Mesenchymal stem cell (in vitro differentiated cells and primary cell): Measurements from ENCODE around the gene TMSB15B.
"Not testable (repeated sequence)": the region's sequence is repeated elsewhere in the genome, so short reads cannot be mapped to it uniquely, and the experiment has no call there.

ENCODE experiments used
- DNase-seq: peaks from one replicate; pipeline ENCODE4 v3.0.0-alpha.2; 2013
- H2AFZ ChIP-seq: one replicate; pipeline ENCODE4 v1.6.1; 2013; ENCODE audit warnings: low read depth, mild to moderate bottlenecking, control low read depth, inconsistent platforms, low read length, moderate library complexity
- H2AK5ac ChIP-seq: 2 replicates; pipeline ENCODE4 v1.6.1; 2013; ENCODE audit warnings: low read length, moderate library complexity, mild to moderate bottlenecking, inconsistent platforms; ENCODE audit not compliant: severe bottlenecking
- H2BK120ac ChIP-seq: one replicate; pipeline ENCODE4 v1.6.1; 2013; ENCODE audit warnings: low read depth, mild to moderate bottlenecking, inconsistent platforms, low read length, moderate library complexity
- H2BK12ac ChIP-seq, 2 experiments: one replicate each; pipeline ENCODE4 v1.6.1; 2013; ENCODE audit warnings: inconsistent platforms in 2 of 2, low read length in 2 of 2, mild to moderate bottlenecking in 2 of 2, moderate library complexity in 2 of 2, control low read depth in 1 of 2
- H2BK15ac ChIP-seq: one replicate; pipeline ENCODE4 v1.6.1; 2013; ENCODE audit warnings: mild to moderate bottlenecking, low read depth, inconsistent platforms; ENCODE audit not compliant: poor library complexity, severe bottlenecking
- H2BK5ac ChIP-seq: 2 replicates; pipeline ENCODE4 v1.6.1; 2013; ENCODE audit warnings: low read depth, mild to moderate bottlenecking, low read length, control low read depth, inconsistent platforms; ENCODE audit not compliant: poor library complexity, severe bottlenecking
- H3K14ac ChIP-seq, 2 experiments: one replicate each; pipeline ENCODE4 v1.6.1; 2013; ENCODE audit warnings: inconsistent platforms in 2 of 2, low read length in 2 of 2, control low read depth in 1 of 2, mild to moderate bottlenecking in 1 of 2, moderate library complexity in 1 of 2
- H3K18ac ChIP-seq, 2 experiments: one replicate each; pipeline ENCODE4 v1.6.1; 2013; ENCODE audit warnings: inconsistent platforms in 2 of 2, low read length in 2 of 2, control low read depth in 1 of 2, low read depth in 1 of 2, mild to moderate bottlenecking in 1 of 2
- H3K23ac ChIP-seq, 2 experiments: one replicate each; pipeline ENCODE4 v1.6.1; 2013; ENCODE audit warnings: inconsistent platforms in 2 of 2, low read length in 2 of 2, mild to moderate bottlenecking in 2 of 2, moderate library complexity in 2 of 2, control low read depth in 1 of 2
- H3K27ac ChIP-seq: 2 replicates; pipeline ENCODE4 v1.5.1; 2013; ENCODE audit warnings: mild to moderate bottlenecking, moderate library complexity, low read length, control low read depth, inconsistent platforms; ENCODE audit not compliant: poor library complexity, severe bottlenecking
- H3K27me3 ChIP-seq, 2 experiments: 2 replicates each; pipeline versions ENCODE4 v1.6.1 to v1.7.0; 2013; ENCODE audit warnings: low read length in 2 of 2, mild to moderate bottlenecking in 2 of 2, moderate library complexity in 2 of 2, control low read depth in 1 of 2, inconsistent platforms in 1 of 2; ENCODE audit not compliant: control insufficient read depth in 1 of 2, insufficient read depth in 1 of 2
- H3K36me3 ChIP-seq, 2 experiments: 2 replicates each; pipeline versions ENCODE4 v1.6.1 to v1.7.0; 2013; ENCODE audit warnings: low read length in 2 of 2, control low read depth in 1 of 2, inconsistent platforms in 1 of 2, low read depth in 1 of 2, mild to moderate bottlenecking in 1 of 2; ENCODE audit not compliant: insufficient read depth in 2 of 2, control insufficient read depth in 1 of 2
- H3K4ac ChIP-seq, 2 experiments: one replicate each; pipeline ENCODE4 v1.6.1; 2013; ENCODE audit warnings: inconsistent platforms in 2 of 2, low read length in 2 of 2, mild to moderate bottlenecking in 2 of 2, moderate library complexity in 2 of 2, control low read depth in 1 of 2, low read depth in 1 of 2
- H3K4me1 ChIP-seq: 2 replicates; pipeline ENCODE4 v1.6.1; 2013; ENCODE audit warnings: low read depth, low read length, control low read depth; ENCODE audit not compliant: control insufficient read depth, insufficient read depth
- H3K4me2 ChIP-seq: 2 replicates; pipeline ENCODE4 v1.6.1; 2013; ENCODE audit warnings: low read length, mild to moderate bottlenecking, inconsistent platforms; ENCODE audit not compliant: poor library complexity, severe bottlenecking
- H3K4me3 ChIP-seq, 2 experiments: 2 replicates each; pipeline versions ENCODE4 v1.5.1 to v1.7.0; 2013; ENCODE audit warnings: low read length in 2 of 2, mild to moderate bottlenecking in 2 of 2, control low read depth in 1 of 2, low read depth in 1 of 2; ENCODE audit not compliant: insufficient read depth in 1 of 2
- H3K79me1 ChIP-seq: replicated peaks from 2 replicates; pipeline ENCODE4 v1.6.1; 2013; ENCODE audit warnings: mild to moderate bottlenecking, control low read depth, low read length, inconsistent platforms; ENCODE audit not compliant: poor library complexity, severe bottlenecking
- H3K9ac ChIP-seq: 2 replicates; pipeline ENCODE4 v1.7.0; 2013; ENCODE audit warnings: mild to moderate bottlenecking, low read length, moderate library complexity
- H3K9me3 ChIP-seq: 2 replicates; pipeline ENCODE4 v1.7.0; 2013; ENCODE audit warnings: mild to moderate bottlenecking, low read length; ENCODE audit not compliant: control insufficient read depth
- H4K8ac ChIP-seq: one replicate; pipeline ENCODE4 v1.6.1; 2013; ENCODE audit warnings: inconsistent platforms, mild to moderate bottlenecking, low read length, moderate library complexity
- H4K91ac ChIP-seq: one replicate; pipeline ENCODE4 v1.6.1; 2013; ENCODE audit warnings: mild to moderate bottlenecking, low read length, inconsistent platforms
- WGBS: methylation state at CpG from one replicate; pipeline ENCODE4 v1.1.7; 2013; ENCODE audit warnings: mixed read lengths; 5-methylcytosine and 5-hydroxymethylcytosine counted together

Gene TMSB15B

GRCh38 chrX:103918571-103919269, 43.7 kb upstream of the TMSB15B start:
- Histone ChIP-seq H2AK5ac (no peak overlapping the region), H3K79me1 (peaks cover 5% of the 10 kb centered on the region), H3K4ac (no peak overlapping the region), H3K18ac (peak overlapping the region; percentile 68 to 79), H3K4me1 (no peaks in the 10 kb centered on the region), H3K9ac (peak overlapping the region; percentile 80), H2BK120ac (no peak overlapping the region), H2BK12ac (no peak overlapping the region), H3K14ac (peak overlapping the region in 1 of 2 experiments; percentile 77), H2BK5ac (no peak overlapping the region), H3K27me3 (no peaks in the 10 kb centered on the region), H4K8ac (peak overlapping the region; percentile 54), H3K4me3 (peak overlapping the region; percentile 67 to 79), H4K91ac (no peak overlapping the region), H3K9me3 (no peaks in the 10 kb centered on the region), H3K4me2 (peak overlapping the region; percentile 77), H3K27ac (peak overlapping the region; percentile 90), H3K36me3 (no peaks in the 10 kb centered on the region), H3K23ac (no peak overlapping the region), H2AFZ (peak overlapping the region; percentile 93), H2BK15ac (peak overlapping the region; percentile 28)
- DNase-seq: peak; percentile 81
- WGBS: 0% methylated on average over 37 of the region's 64 CpGs

GRCh38 chrX:103919270-103919637, 43.2 kb upstream of the TMSB15B start:
- Histone ChIP-seq H3K4me3 (peak overlapping the region; percentile 67 to 79), H2BK15ac (peak overlapping the region; percentile 28), H2AK5ac (no peak overlapping the region), H2BK12ac (no peak overlapping the region), H2AFZ (peak overlapping the region; percentile 93), H3K4me1 (no peaks in the 10 kb centered on the region), H4K8ac (peak overlapping the region; percentile 54), H3K9me3 (no peaks in the 10 kb centered on the region), H3K36me3 (no peaks in the 10 kb centered on the region), H2BK5ac (no peak overlapping the region), H3K27ac (peak overlapping the region; percentile 90), H3K9ac (peak overlapping the region; percentile 80), H3K4ac (no peak overlapping the region), H2BK120ac (no peak overlapping the region), H3K14ac (peak overlapping the region in 1 of 2 experiments; percentile 77), H3K4me2 (peak overlapping the region; percentile 77), H3K79me1 (peaks cover 6% of the 10 kb centered on the region), H4K91ac (no peak overlapping the region), H3K18ac (peak overlapping the region; percentile 68 to 79), H3K23ac (no peak overlapping the region), H3K27me3 (no peaks in the 10 kb centered on the region)
- WGBS: no CpG with 5 or more reads among the region's 10 CpGs
- DNase-seq: peak; percentile 54

GRCh38 chrX:103920515-103920914, 41.9 kb upstream of the TMSB15B start:
- H3K9ac ChIP-seq, H3K23ac ChIP-seq, H3K27me3 ChIP-seq, H2AK5ac ChIP-seq, H3K4me3 ChIP-seq, H3K4ac ChIP-seq, H2BK15ac ChIP-seq, H2AFZ ChIP-seq, H3K27ac ChIP-seq, H3K9me3 ChIP-seq, H3K79me1 ChIP-seq, H3K14ac ChIP-seq, H3K4me2 ChIP-seq, H3K18ac ChIP-seq, H2BK120ac ChIP-seq, H4K91ac ChIP-seq, H2BK5ac ChIP-seq, H2BK12ac ChIP-seq, DNase-seq, H3K36me3 ChIP-seq, H3K4me1 ChIP-seq, H4K8ac ChIP-seq: not testable (repeated sequence)
- WGBS: 96% methylated on average over 3 of the region's 3 CpGs

- H3K27me3 ChIP-seq: peaks cover 0 to 3% of the 10 kb centered on the region in 2 experiments
- H2BK15ac ChIP-seq: no peak overlapping the region
- DNase-seq: no peak
- H4K91ac ChIP-seq: no peak overlapping the region
- no peak overlapping the region for H2AK5ac ChIP-seq
- no peak overlapping the region for H3K18ac ChIP-seq
- H3K36me3 ChIP-seq: no peaks in the 10 kb centered on the region
- H3K4ac ChIP-seq: no peak overlapping the region
- no peak overlapping the region for H3K4me3 ChIP-seq
- H2BK5ac ChIP-seq: no peak overlapping the region
- H3K9me3 ChIP-seq: no peaks in the 10 kb centered on the region
- H3K4me2 ChIP-seq: no peak overlapping the region
- no peak overlapping the region for H3K14ac ChIP-seq
- H3K9ac ChIP-seq: no peak overlapping the region
- no peak overlapping the region for H2AFZ ChIP-seq
- 73% methylated on average over 3 of the region's 4 CpGs for WGBS
- H3K4me1 ChIP-seq: no peaks in the 10 kb centered on the region
- H2BK12ac ChIP-seq: no peak overlapping the region
- no peak overlapping the region for H3K23ac ChIP-seq
- peaks cover 5% of the 10 kb centered on the region for H3K79me1 ChIP-seq
- H4K8ac ChIP-seq: no peak overlapping the region
- H3K27ac ChIP-seq: no peak overlapping the region
- H2BK120ac ChIP-seq: no peak overlapping the region
Measured at GRCh38 chrX:103927030-103927429, 35.4 kb upstream of the TMSB15B start.
